ENCODE results near the gene PELO. TPM values are rescaled to one million over a fixed set of nuclear protein-coding genes. Genes with fewer than 3 reads are reported as not detected.
A peak's percentile ranks its signal among the peaks of the same experiment; 100 is the strongest.

PELO gene
- polyA plus RNA-seq, 2 of the 4 experiments (the other 2 are of a cell fraction) = 15.6 to 20.1 TPM

DNA sequence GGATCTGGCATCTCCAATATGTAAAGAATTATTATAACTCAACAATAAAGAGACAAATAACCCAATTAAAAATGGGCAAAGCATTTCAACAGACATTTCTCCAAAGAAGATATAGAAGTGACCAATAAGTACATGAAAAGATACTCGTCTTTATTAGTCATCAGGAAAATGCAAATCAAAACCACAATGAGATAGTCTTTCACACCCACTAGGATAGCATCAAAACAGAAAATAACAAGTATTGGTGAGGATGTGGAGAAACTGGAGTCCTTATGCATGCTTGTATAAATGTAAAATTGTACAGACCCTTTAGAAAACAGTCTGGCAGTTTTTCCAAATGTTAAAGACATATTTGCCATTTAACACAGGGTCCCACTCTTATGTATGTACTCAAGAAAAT is 39.1 kb upstream of the PELO start:
- FAIRE-seq (peak; percentile 23), DNase-seq (ENCODE audit: low read depth in 1 of 2, low spot score in 1 of 2) (no peak), ATAC-seq (no peak)
- Histone ChIP-seq H3K27ac (no peak overlapping the region), H3K4me2 (no peak overlapping the region), H3K4me3 (no peak overlapping the region), H3K9me3 (no peaks in the 10 kb centered on the region), H3K4me1 (no peaks in the 10 kb centered on the region)
- TF ChIP-seq HMGXB4 (CRISPR knock-in tag; IDR thresholded peaks at IDR 0.05; ENCODE audit: borderline replicate concordance) (no peak), ATOH8 (CRISPR knock-in tag; IDR thresholded peaks at IDR 0.05; ENCODE audit: low read depth) (no peak), ZSCAN20 (CRISPR knock-in tag; IDR thresholded peaks at IDR 0.05) (no peak), NFE2L2 (conservative IDR thresholded peaks at IDR 0.05; ENCODE audit: low read length) (no peak), REST (IDR thresholded peaks at IDR 0.05) (no peak), EHMT2 (IDR thresholded peaks at IDR 0.05; ENCODE audit: low read depth) (no peak), GATA3 (IDR thresholded peaks at IDR 0.05; ENCODE audit: borderline replicate concordance) (no peak), FOXS1 (CRISPR knock-in tag; IDR thresholded peaks at IDR 0.05) (no peak), CEBPB (IDR thresholded peaks at IDR 0.05) (no peak), HOXB5 (CRISPR knock-in tag; IDR thresholded peaks at IDR 0.05) (no peak), RFX5 (IDR thresholded peaks at IDR 0.05) (no peak), TP53 (CRISPR knock-in tag; IDR thresholded peaks at IDR 0.05) (no peak), FOSB (CRISPR knock-in tag; IDR thresholded peaks at IDR 0.05) (no peak), JUNB (IDR thresholded peaks at IDR 0.05) (no peak), HOXA7 (CRISPR knock-in tag; IDR thresholded peaks at IDR 0.05) (no peak), FOSL2 (IDR thresholded peaks at IDR 0.05) (no peak), FOSL2 (CRISPR knock-in tag; IDR thresholded peaks at IDR 0.05) (no peak), HOXB13 (CRISPR knock-in tag; IDR thresholded peaks at IDR 0.05; ENCODE audit: low read depth) (no peak)
- TF ChIP-seq, protein P1, sequence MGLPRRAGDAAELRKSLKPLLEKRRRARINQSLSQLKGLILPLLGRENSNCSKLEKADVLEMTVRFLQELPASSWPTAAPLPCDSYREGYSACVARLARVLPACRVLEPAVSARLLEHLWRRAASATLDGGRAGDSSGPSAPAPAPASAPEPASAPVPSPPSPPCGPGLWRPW (IDR thresholded peaks at IDR 0.05) = no peak
- TF ChIP-seq, protein P2, sequence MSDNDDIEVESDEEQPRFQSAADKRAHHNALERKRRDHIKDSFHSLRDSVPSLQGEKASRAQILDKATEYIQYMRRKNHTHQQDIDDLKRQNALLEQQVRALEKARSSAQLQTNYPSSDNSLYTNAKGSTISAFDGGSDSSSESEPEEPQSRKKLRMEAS (IDR thresholded peaks at IDR 0.05) = no peak
- TF ChIP-seq, protein P3, sequence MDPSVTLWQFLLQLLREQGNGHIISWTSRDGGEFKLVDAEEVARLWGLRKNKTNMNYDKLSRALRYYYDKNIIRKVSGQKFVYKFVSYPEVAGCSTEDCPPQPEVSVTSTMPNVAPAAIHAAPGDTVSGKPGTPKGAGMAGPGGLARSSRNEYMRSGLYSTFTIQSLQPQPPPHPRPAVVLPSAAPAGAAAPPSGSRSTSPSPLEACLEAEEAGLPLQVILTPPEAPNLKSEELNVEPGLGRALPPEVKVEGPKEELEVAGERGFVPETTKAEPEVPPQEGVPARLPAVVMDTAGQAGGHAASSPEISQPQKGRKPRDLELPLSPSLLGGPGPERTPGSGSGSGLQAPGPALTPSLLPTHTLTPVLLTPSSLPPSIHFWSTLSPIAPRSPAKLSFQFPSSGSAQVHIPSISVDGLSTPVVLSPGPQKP (IDR thresholded peaks at IDR 0.05; ENCODE audit: low read depth, low read length) = no peak
- POLR2A ChIA-PET = no interaction called here
- CTCF ChIA-PET = no interaction called here
- 3% methylated on average over 1 of the region's 1 CpG for WGBS (ENCODE audit: missing lambda C conversion rate)

DNA sequence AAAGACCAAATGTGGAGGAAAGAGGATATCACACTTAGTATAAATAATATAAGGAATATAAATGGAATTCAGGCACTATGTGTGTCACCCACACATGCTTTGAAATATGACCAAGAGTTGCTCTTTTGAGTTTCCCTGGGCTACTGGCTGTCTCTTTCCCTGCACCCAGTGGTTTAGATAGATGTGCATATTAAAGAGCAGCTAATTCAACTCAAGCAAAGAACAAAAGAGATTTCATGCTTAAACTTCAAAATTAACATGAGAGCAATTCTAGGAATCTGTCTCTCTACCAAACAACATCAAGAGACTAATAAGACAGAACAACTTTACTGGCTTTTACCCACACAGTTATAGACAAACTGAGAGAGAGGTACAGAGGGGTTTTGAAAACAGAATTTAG is 38.0 kb upstream of the PELO start:
- Histone ChIP-seq H3K4me2 (no peak overlapping the region), H3K4me3 (no peak overlapping the region), H3K9me3 (no peaks in the 10 kb centered on the region), H3K27ac (no peak overlapping the region), H3K4me1 (no peaks in the 10 kb centered on the region)
- ATAC-seq (no peak), DNase-seq (ENCODE audit: low read depth in 1 of 2, low spot score in 1 of 2) (no peak), FAIRE-seq (no peak)
- ChIA-PET CTCF (no interaction called here), POLR2A (no interaction called here)
- TF ChIP-seq RFX5 (IDR thresholded peaks at IDR 0.05) (no peak), ZSCAN20 (CRISPR knock-in tag; IDR thresholded peaks at IDR 0.05) (no peak), FOSL2 (IDR thresholded peaks at IDR 0.05) (no peak), FOSL2 (CRISPR knock-in tag; IDR thresholded peaks at IDR 0.05) (no peak), NR3C1 (IDR thresholded peaks at IDR 0.05) (no peak), CTCF (IDR thresholded peaks at IDR 0.05) (no peak), CHD2 (IDR thresholded peaks at IDR 0.05; ENCODE audit: low read length, partially characterized antibody) (no peak), KDM1A (IDR thresholded peaks at IDR 0.05; ENCODE audit: low read depth) (no peak)
